ENCODE measurements around the gene HMGCL.
"Not testable (repeated sequence)": the region's sequence is repeated elsewhere in the genome, so short reads cannot be mapped to it uniquely, and the experiment has no call there.

HMGCL gene

DNA sequence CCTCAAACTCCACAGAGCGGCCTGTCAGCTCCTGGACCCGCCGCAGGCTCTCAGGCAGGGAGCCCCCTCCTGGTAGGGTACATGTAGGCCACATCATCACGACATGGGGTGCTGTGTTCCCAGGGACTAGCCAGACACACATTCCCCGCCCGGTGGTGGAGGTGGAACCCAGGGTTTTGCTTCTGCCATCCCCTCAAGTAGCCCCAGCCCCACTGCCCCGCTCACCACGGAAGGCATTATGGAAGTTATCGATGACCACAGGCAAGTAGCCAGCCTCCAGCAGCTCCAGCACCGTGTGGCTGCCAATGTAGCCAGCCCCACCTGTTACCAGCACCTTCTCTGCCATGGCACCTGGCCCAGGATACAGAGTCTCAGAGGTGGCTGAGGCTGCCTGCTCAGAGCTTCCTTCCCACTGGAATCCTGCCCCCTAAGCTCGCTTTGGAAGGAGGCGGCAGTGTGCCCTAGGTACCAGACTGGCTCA lies 26.5 kb downstream of the HMGCL start:
- DNase-seq (ENCODE audit: low read depth), result no peak

DNA sequence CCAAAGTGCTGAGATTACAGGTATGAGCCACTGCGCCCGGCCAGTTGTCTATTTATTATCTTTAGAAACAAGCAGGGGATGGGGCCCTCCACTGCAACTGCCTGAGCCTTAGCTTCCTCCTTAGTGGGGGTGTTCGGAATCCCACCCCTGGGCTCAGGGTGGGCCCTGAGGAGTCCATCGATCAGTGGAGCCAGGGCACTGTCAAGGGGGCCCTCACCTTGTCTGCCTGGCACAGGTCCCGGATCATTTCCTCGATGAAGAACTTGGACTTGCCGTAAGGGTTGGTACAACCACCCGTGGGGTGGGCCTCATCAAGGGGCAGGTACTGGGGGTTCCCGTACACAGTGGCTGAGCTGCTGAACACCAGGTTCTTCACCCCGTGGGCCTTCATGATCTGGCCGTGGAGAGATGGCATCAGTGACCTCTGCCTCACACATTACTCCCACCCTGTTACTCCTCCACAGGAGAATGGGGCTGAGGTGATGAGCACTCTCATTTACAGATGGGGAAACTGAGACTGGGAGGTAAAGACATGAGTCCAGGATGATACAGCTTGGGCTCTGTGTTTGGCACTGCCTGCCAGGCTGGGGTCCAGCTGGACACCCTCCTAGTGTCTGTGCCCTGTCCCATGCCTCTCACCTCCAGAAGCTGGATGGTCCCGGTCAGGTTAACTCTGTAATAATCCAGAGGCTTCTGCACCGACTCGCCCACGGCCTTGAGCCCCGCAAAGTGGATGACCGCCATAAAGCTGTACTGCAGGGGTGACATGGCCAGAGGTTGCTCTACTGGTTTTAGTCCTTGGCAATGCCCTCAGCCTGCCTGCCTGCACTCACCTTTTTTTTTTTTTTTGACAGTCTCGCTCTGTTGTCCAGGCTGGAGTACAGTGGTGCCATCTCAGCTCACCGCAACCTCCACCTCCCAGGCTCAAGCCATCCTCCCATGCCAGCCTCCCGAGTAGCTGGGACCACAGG lies 27.5 kb downstream of the HMGCL start:
- no peak for DNase-seq (ENCODE audit: low read depth)

DNA sequence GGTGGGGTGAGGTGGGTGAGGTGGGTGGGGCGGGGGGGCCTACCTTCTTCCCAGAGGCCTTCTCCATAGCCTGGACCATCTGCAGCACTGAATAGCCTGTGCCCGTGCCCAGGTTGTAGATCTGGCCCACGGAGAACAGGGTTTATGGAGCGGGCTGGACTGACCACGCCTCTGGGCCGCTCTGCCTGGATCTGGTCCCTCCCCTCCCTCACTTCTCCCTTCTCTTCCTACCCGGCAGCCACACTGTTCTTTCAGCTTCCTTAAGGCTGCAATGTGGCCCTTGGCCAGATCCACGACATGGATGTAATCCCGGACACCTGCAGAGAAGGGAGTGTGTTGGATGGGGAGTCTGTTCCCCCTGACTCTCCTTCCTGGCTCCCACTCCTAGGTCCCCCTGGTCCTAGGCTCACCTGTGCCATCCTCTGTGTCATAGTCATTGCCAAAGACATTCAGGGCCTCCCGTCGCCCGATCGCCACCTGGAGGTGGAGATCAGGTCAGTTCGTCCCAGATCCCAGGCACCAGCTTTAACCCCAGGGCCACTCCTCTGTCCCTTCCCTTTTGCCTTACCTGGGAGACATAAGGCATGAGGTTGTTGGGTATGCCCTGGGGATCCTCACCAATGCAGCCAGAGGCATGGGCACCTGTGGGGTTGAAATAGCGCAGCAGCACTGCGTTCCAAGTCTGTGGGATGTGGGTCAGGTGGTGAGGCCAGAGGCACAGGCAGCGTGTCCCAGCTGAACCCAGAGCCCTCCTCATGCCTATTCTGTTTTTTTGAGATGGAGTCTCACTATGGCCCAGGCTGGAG lies 28.6 kb downstream of the HMGCL start:
- no peak for DNase-seq (ENCODE audit: low read depth)

DNA sequence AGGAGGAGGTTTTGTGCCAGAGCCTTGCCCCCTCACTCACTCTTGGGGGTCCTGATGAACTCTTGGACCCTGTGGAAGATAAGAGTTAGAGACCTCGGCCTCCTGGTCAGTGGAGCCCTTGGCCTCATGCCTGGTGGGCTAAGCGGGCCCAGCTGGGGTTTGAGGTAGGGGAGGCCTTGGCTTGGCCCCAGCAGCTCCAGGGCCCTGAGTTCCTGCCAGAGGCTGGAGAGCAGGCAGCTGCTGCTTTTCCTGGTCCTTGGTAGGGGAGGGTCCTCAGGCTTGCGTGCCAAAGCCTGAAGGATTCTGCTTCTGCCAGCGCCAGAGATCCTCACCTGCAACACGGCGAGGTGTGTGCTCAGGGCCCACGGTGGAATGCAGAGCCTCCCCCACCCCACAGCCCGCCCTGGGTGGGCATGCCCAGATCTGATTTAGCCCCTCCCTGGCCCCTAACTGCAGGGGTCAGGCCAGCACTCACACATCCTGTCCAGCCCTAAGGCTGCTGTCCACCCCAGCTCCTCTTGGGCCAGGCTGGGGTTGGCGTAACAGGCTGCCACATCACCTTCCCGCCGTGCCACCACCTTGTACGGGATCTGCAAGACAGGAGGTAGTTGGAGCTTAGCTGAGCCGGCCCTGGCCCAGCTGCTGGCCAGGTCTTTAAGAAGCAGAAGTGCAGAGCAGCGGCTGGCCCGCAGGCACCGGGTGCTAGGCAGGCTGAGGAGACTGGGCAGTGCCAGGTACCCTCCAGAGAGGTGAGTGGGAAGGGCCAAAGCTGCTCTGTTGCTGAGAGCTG lies 29.4 kb downstream of the HMGCL start:
- DNase-seq (ENCODE audit: low read depth), result no peak

DNA sequence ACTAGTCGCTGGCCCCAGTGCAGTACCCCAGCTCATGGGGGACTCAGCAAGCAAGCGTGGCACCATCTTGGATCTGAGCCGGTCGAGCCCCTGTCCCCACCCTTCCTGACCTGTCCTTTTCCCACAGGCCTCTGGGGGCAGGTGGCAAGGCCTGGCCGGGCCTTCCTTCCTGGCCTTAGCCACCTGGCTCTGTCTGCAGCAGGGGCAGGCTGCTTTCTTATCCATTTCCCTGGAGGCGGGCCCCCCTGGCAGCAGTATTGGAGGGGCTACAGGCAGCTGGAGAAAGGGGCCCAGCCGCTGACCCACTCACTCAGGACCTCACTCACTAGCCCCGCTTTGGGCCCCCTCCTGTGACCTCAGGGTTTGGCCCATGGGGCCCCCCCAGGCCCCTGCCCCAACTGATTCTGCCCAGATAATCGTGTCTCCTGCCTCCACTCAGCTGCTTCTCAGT lies 30.5 kb downstream of the HMGCL start:
- DNase-seq (ENCODE audit: low read depth), result not testable (repeated sequence)

DNA sequence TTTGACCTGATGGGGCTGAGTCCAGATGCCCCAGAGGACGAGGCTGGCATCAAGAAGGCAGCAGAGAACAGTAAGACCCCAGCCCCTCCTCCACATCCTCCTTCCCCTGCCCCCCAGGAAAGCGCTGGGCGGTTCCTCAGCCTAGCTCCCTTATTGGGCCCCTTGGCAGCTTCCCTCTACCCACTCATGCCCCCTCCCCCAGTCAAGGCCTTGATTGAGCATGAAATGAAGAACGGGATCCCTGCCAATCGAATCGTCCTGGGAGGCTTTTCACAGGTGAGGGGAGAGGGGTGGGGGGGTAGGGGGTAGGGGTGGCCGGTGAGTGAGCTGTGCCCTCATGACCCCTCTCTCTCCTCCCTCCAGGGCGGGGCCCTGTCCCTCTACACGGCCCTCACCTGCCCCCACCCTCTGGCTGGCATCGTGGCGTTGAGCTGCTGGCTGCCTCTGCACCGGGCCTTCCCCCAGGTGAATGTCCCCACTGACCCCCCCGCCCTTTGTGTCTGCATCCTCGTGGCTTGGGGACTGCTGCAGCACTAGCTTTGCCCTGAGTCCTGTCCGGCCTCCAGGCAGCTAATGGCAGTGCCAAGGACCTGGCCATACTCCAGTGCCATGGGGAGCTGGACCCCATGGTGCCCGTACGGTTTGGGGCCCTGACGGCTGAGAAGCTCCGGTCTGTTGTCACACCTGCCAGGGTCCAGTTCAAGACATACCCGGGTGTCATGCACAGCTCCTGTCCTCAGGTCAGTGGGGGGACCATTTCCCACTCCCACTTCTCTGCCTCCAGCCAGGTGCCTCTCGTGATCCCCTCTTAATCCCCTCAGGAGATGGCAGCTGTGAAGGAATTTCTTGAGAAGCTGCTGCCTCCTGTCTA lies 31.1 kb downstream of the HMGCL start:
- DNase-seq (ENCODE audit: low read depth), result no peak

DNA sequence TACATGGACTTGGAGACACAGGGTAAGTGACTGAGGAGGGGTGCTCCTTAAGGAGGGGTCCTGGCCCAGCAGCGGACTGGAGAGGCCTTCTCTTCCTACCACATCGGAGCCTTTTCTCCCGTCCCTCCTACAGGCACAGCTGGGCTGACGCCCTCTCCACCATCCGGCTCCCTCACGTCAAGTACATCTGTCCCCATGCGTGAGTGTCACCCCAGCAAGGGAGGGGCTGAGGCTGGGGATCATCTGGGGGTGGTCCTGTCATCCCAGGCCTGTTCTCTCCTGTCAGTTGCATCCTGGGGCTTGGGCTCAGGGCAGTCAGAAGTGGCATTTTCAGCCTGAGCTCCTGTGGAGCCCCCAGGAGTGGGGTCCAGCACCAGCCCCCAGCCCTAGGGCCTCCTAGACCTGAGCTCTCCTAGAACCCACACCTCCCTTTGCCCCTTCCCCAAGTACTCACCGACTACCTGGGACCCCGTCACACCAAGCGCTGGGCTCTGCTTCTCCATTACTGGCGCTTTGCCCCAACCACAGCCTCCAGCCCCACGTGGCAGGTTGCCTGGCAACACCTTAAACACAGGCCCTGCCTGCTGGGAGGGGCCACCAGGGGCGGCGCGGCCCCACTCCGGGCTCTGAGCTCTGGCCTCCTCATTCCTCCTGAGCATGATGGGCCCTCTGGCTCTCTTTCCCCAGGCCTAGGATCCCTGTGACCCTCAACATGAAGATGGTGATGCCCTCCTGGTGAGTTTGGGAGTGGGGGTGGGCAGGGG lies 32.0 kb downstream of the HMGCL start:
- no peak for DNase-seq (ENCODE audit: low read depth)

DNA sequence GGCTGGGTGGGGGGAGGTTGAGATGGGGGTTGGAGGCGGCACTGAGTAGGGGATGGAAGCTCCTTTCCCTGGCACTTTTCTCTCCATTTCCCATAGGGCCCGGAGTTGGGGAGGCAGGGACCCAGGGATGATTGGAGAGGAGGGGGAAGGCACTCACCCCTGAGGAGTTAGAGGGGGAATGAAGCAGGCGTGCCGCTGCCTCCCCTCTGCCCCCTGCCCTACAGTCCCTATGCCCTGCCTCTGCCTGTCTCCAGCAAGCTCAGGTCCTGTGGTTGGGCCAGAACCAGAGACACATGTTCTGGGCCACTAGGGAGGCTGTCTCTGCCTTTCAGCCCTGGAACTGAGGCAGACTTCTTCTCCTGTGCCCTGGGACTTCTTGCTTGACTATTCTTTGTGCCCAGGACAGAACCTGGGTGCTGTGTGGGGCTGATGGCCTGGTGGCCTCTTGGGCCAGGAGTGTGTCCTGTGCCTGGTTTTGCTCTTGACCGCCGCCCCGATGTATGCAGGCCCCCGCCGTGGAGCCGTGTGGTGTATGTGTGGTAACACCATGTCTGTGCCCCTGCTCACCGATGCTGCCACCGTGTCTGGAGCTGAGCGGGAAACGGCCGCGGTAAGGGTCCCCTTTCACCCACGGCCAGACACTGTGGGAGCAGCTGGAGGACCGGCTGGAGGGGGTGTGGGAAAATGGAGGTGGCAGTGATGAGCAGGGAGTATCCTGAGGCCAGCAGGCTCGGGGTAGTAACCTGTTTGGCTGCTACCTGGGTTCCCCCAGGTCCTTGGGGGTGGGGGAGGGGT lies 32.9 kb downstream of the HMGCL start:
- no peak for DNase-seq (ENCODE audit: low read depth)

DNA sequence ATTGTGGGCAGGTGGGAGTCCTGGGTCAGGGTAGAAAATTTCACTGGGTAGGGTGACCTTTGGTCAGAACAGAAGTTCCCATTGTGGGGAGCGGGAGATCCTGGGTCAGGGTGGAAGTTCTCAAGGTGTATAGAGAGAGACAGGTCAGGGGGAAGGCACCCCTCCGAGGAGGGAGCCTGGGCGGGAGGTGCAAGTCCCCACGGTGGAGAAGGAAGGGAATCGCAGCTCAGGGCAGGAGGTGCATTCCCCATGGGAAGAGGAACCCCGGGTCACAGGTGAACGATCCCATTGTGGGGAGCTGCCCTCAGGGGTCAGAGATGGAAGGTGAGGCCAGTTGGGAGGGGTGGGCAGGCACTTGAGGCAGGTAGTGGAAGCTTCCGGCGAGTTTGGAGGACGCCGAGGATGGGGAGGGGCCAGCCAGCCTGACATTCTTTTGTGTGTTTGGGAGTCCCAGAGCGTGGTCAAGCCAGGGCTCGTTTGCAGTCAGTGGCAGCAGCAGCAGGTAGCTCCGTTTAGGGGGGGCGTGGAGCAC lies 33.6 kb downstream of the HMGCL start:
- DNase-seq (ENCODE audit: low read depth), result no peak

DNA sequence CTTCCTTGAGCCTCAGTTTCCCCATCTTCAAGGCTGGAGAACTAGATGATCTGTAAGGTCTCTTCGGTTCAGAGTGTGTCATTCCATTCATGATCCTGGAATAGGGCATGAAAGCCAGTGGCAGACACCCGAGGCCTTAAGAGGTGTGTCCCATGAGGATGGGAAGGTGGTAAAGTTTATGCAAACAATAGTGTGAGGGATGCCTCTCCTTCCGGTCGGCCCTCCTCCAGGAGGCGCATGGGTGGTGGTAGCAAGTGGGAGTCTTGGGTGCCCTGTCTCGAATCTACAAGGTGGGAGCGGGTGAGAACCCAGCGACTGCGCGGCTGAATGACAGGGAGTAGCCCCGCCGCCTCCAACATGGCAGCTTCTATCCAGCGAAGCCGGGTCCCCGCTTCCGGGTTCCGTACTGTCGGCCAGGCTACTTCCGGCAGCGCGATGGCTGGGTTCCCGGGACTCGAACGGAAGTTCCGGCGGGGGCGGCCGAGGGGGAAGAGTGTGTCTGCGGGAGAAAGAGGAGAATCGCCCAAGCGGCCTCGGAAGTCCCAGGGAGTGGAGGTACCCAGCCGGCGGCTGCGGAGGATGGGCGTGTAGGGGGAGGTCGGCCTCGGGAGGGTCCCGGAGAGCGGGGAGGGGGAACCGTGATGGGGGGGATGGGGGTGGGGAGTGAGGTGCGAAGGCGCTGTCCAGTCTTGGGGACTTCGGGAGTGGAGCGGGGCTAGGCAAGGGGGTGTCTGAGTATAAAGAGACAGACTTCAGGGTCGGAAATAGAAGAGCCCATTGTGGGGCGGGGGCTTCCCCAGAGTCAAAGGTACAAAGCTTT lies 34.3 kb downstream of the HMGCL start, which contains the start of gene LYPLA2:
Gene LYPLA2, plus strand, starts transcription at position 450 of the 820 bp plus-strand sequence. CDS start 1,538 bp downstream, outside the sequence.
- DNase-seq (ENCODE audit: low read depth), result peak; percentile 79

DNA sequence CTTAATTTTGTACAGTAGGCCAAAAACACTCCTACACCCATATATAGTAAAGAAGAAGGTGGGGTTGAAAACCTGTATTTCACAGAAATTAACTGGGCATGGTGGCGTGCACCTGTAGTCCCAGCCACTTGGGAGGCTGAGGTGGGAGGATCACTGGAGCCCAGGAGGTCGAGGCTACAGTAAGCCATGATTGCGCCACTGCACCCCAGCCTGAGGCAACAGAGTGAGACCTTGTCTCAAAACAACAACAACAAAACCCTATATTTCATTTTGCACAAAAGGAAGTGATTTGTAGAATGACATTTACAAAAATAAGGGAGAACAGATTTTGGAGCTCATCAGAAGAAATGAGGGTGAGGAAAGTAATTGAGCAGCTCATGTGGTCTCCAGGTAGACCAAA lies 36.5 kb downstream of the HMGCL start:
- DNase-seq (ENCODE audit: low read depth), result no peak

DNA sequence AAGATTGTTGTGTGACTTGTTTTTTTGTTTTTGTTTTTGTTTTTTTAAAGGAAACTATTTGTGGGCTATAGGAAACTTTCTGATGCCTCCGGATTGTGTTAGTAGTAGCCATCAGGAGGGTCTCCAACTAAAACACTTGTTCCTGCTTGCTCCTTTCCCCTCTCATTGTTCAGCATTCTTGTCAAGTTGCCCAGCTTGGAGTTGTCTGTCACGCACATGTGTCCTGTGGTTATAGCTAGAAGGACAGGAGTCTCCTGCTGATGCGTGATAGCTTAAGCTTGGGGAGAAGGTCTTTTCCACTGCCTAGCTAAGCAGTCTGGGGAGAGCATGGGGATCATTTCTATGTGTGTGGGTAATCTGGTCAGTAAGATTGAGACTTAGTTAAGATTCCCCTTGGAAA lies 37.5 kb downstream of the HMGCL start:
- DNase-seq (ENCODE audit: low read depth), result no peak

DNA sequence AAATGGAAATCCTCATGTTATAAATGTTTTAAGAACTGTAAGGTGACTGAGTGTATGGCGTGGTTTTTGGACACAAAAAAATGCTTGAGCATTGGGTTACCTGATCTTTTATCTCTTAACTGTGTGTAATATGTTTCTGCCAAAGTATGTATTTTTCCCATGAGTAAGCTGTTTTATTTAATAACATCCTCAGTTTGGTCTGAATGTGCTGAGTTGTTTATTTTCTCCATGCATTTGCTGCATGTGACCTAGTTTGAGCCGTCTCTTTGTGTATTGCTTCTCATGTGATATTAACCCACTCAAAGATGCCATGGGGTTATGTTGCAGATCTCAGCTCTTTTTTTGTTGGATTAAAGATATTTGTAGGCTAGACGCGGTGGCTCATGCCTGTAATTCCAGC lies 40.4 kb downstream of the HMGCL start:
- DNase-seq (ENCODE audit: low read depth), result no peak

DNA sequence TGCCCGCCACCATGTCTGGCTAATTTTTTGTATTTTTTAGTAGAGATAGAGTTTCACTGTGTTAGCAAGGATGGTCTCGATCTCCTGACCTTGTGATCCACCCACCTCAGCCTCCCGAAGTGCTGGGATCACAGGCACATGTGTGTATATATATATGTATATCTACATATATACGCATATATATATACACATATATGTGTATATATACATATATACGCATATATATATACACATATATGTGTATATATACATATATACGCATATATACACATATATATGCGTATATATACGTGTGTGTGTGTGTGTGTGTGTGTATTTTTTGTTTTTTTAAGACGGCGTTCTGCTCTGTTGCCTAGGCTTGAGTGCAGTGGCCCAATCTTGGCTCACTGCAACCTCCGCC lies 42.1 kb downstream of the HMGCL start:
- not testable (repeated sequence) for DNase-seq (ENCODE audit: low read depth)

DNA sequence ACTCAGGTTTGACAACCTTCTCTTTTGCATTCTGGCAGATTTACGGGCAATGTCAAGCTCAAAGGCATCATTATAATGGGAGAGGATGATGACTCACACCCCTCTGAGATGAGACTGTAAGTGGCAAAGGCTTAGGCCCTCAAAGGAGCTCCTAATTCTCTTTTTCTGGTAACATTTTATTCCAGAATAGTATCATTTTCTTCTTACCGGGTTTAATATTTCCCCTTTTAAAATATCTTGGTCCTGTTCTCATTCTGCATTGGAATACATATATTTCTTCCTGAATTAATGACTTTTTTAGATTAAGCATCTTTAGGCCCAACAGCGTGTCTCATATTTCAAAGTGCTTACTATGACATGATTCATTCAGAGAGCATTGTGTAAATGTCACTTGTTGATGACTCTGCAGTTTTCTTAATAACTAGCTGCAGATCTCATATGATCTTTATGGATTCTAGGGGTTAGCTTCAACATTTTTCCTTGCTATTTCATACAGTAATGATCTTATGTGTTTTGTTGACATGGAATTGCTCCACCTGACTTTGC lies 45.3 kb downstream of the HMGCL start:
- no peak for DNase-seq (ENCODE audit: low read depth)

DNA sequence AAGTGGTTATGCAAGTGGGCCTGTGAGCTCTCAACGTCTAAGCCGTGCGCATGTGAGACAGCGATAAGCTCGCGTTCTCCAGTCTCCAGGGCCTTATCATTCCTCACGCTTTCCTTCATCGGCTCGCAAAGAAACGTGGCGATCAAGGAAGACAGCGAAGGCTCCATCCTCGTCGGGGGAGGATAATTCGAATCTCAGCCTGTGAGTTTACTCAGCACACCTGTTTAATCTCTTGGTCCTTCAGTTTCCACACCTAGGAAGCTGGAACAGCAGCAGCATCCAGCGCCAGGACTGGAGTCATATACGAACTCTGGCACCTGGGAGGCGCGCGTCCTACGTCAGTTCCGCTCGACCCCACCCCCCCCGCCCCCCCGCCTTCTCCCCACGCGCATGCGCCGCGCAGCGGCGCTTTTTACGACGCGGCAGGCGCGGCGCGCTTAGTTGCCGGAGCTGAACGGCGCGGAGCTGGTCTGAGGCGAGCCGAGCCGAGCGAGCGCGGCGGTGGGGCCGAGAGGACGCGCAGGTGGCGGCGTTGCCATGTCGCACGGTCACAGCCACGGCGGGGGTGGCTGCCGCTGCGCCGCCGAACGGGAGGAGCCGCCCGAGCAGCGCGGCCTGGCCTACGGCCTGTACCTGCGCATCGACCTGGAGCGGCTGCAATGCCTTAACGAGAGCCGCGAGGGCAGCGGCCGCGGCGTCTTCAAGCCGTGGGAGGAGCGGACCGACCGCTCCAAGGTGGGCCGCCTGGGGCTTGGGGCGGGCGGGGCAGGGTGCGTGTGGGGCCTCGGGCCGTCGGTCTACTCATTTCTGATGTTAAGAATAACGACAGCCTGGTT lies 47.0 kb downstream of the HMGCL start, which contains the start of gene PITHD1:
Gene PITHD1, plus strand, starts transcription at position 440 of the 836 bp plus-strand sequence. Its CDS starts 98 bp downstream, at position 538.
- DNase-seq (ENCODE audit: low read depth), result peak; percentile 58

DNA sequence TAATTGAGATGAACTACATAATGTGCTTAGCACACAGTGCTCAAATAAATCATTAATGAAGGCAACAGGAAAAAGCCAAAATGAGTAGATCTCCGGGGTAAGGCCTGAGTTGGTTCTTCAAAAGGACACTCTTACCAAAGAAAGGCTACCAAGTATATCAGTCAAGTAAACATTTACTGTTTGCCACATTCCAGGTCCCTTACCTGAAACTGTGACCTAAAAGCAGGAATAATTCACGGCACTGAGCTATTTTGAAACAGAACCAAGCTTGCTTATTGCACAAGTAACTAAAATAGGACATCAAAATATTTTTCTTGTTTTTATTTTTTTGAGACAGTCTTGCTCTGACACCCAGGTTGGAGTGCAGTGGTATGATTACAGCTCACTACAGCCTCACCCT lies 49.0 kb downstream of the HMGCL start:
- DNase-seq (ENCODE audit: low read depth), result no peak
